Astrocyte of the spinal cord (primary cell): ENCODE results near the gene PTPN3.

Experiments
- DNase-seq: peaks from one replicate; pipeline ENCODE4 v3.0.0; 2011; ENCODE audit warnings: low read depth, low spot score
- H3K4me3 ChIP-seq: 2 replicates; pipeline ENCODE4 v1.5.1; 2011; ENCODE audit warnings: low read depth, mild to moderate bottlenecking, low read length, moderate library complexity
- CTCF ChIP-seq: IDR thresholded peaks from 2 replicates; pipeline ENCODE4 v1.5.1; 2012; ENCODE audit warnings: low read depth, mild to moderate bottlenecking, low read length, inconsistent platforms
- in situ Hi-C: cut with HindIII; loops from 2 replicates; pipeline ENCODE4 v1.10.0; 2017; ENCODE audit warnings: low sequenced_read_pairs

The PTPN3 gene

GRCh38 chr9:109421026-109421970 lies 76.8 kb downstream of the PTPN3 start:
- DNase-seq, result no peak
- in situ Hi-C loops, result no loop called here
- TF ChIP-seq CTCF, result no peak
- H3K4me3 ChIP-seq, result no peak overlapping the region

GRCh38 chr9:109419531-109419930 lies 78.6 kb downstream of the PTPN3 start:
- no peak for TF ChIP-seq CTCF
- DNase-seq, result no peak
- in situ Hi-C loops, result no loop called here
- no peak overlapping the region for H3K4me3 ChIP-seq

- no peak for TF ChIP-seq CTCF
- no peak overlapping the region for H3K4me3 ChIP-seq
- in situ Hi-C loops, result no loop called here
- DNase-seq, result no peak
Measured at GRCh38 chr9:109418827-109419226, 79.3 kb downstream of the PTPN3 start.

GRCh38 chr9:109417585-109418544 lies 80.2 kb downstream of the PTPN3 start:
- DNase-seq, result no peak
- no peak for TF ChIP-seq CTCF
- in situ Hi-C loops, result no loop called here
- H3K4me3 ChIP-seq, result no peak overlapping the region

- in situ Hi-C loops, result no loop called here
- no peak for DNase-seq
- no peak overlapping the region for H3K4me3 ChIP-seq
- TF ChIP-seq CTCF, result no peak
Measured at GRCh38 chr9:109417054-109417453, 81.1 kb downstream of the PTPN3 start.

GRCh38 chr9:109416135-109416706 lies 81.9 kb downstream of the PTPN3 start:
- no peak overlapping the region for H3K4me3 ChIP-seq
- in situ Hi-C loops, result no loop called here
- DNase-seq, result no peak
- TF ChIP-seq CTCF, result no peak
